ENCODE data around the gene WNT3A.
A peak's percentile ranks its signal among the peaks of the same experiment; 100 is the strongest.

WNT3A gene

GRCh38 chr1:228063251-228064191 is 56.7 kb downstream of the WNT3A start:
- peaks cover 5% of the 10 kb centered on the region for H3K36me3 Mint-ChIP-seq (ENCODE audit: insufficient read depth)
- peaks cover 25 to 73% of the 10 kb centered on the region in 2 donors for H3K27me3 Mint-ChIP-seq
- no peak overlapping the region for H3K4me3 Mint-ChIP-seq
- no peak overlapping the region for H3K27ac Mint-ChIP-seq
- DNase-seq (no peak), ATAC-seq (replicated peaks) (no peak)
- H3K9me3 Mint-ChIP-seq: no peaks in the 10 kb centered on the region
- H3K4me1 Mint-ChIP-seq (ENCODE audit: low read depth in 2 of 2): peaks cover 8 to 9% of the 10 kb centered on the region in 2 donors

GRCh38 chr1:228064296-228064695 is 57.5 kb downstream of the WNT3A start:
- Mint-ChIP-seq H3K36me3 (ENCODE audit: insufficient read depth) (peaks cover 5% of the 10 kb centered on the region), H3K27me3 (peaks cover 25 to 71% of the 10 kb centered on the region in 2 donors), H3K9me3 (no peaks in the 10 kb centered on the region), H3K4me1 (ENCODE audit: low read depth in 2 of 2) (peaks cover 8 to 9% of the 10 kb centered on the region in 2 donors), H3K4me3 (no peak overlapping the region), H3K27ac (no peak overlapping the region)
- ATAC-seq (replicated peaks) (no peak), DNase-seq (no peak)

- ATAC-seq (replicated peaks) (no peak), DNase-seq (no peak)
- H3K4me1 Mint-ChIP-seq (ENCODE audit: low read depth in 2 of 2): peaks cover 8 to 9% of the 10 kb centered on the region in 2 donors
- H3K27me3 Mint-ChIP-seq: peaks cover 25 to 71% of the 10 kb centered on the region in 2 donors
- H3K9me3 Mint-ChIP-seq: no peaks in the 10 kb centered on the region
- peaks cover 5% of the 10 kb centered on the region for H3K36me3 Mint-ChIP-seq (ENCODE audit: insufficient read depth)
- no peak overlapping the region for H3K27ac Mint-ChIP-seq
- H3K4me3 Mint-ChIP-seq: no peak overlapping the region
Measured at GRCh38 chr1:228064741-228065542, 58.1 kb downstream of the WNT3A start.

GRCh38 chr1:228065543-228066347 is 58.9 kb downstream of the WNT3A start:
- ATAC-seq (replicated peaks): no peak
- DNase-seq: no peak
- H3K4me1 Mint-ChIP-seq (ENCODE audit: low read depth in 2 of 2): peaks cover 6% of the 10 kb centered on the region in 2 donors
- no peaks in the 10 kb centered on the region for H3K9me3 Mint-ChIP-seq
- H3K27ac Mint-ChIP-seq: no peak overlapping the region
- H3K4me3 Mint-ChIP-seq: no peak overlapping the region
- H3K27me3 Mint-ChIP-seq: peaks cover 23 to 68% of the 10 kb centered on the region in 2 donors
- peaks cover 5% of the 10 kb centered on the region for H3K36me3 Mint-ChIP-seq (ENCODE audit: insufficient read depth)

- no peaks in the 10 kb centered on the region for H3K4me1 Mint-ChIP-seq (ENCODE audit: low read depth in 2 of 2)
- ATAC-seq (replicated peaks) (no peak), DNase-seq (no peak)
- H3K36me3 Mint-ChIP-seq (ENCODE audit: insufficient read depth): peaks cover 3% of the 10 kb centered on the region
- H3K27ac Mint-ChIP-seq: no peak overlapping the region
- H3K4me3 Mint-ChIP-seq: no peak overlapping the region
- H3K9me3 Mint-ChIP-seq: no peaks in the 10 kb centered on the region
- H3K27me3 Mint-ChIP-seq: peaks cover 16 to 62% of the 10 kb centered on the region in 2 donors
Measured at GRCh38 chr1:228066416-228066815, 59.6 kb downstream of the WNT3A start.

GRCh38 chr1:228066891-228067654 is 60.3 kb downstream of the WNT3A start:
- ATAC-seq (replicated peaks): no peak
- peaks cover 2% of the 10 kb centered on the region for H3K36me3 Mint-ChIP-seq (ENCODE audit: insufficient read depth)

GRCh38 chr1:228068359-228068758 is 61.6 kb downstream of the WNT3A start:
- H3K27me3 Mint-ChIP-seq: peaks cover 10 to 42% of the 10 kb centered on the region in 2 donors

More at GRCh38 chr1:228066891-228067654, 60.3 kb downstream of the WNT3A start:
- H3K4me3 Mint-ChIP-seq: no peak overlapping the region
- DNase-seq: no peak
- no peak overlapping the region for H3K27ac Mint-ChIP-seq
- no peaks in the 10 kb centered on the region for H3K9me3 Mint-ChIP-seq
- peaks cover 15 to 55% of the 10 kb centered on the region in 2 donors for H3K27me3 Mint-ChIP-seq
- peaks cover 0 to 3% of the 10 kb centered on the region in 2 donors for H3K4me1 Mint-ChIP-seq (ENCODE audit: low read depth in 2 of 2)

GRCh38 chr1:228070173-228070572 is 63.4 kb downstream of the WNT3A start:
- H3K9me3 Mint-ChIP-seq: no peaks in the 10 kb centered on the region
- no peak for ATAC-seq (replicated peaks)
- H3K4me1 Mint-ChIP-seq (ENCODE audit: low read depth in 2 of 2): peaks cover 10 to 15% of the 10 kb centered on the region in 2 donors

More at GRCh38 chr1:228068359-228068758, 61.6 kb downstream of the WNT3A start:
- ATAC-seq (replicated peaks) (no peak), DNase-seq (no peak)
- H3K9me3 Mint-ChIP-seq: no peaks in the 10 kb centered on the region
- peaks cover 5 to 10% of the 10 kb centered on the region in 2 donors for H3K4me1 Mint-ChIP-seq (ENCODE audit: low read depth in 2 of 2)
- H3K27ac Mint-ChIP-seq: no peak overlapping the region
- H3K4me3 Mint-ChIP-seq: no peak overlapping the region
- H3K36me3 Mint-ChIP-seq (ENCODE audit: insufficient read depth): peaks cover 2% of the 10 kb centered on the region

GRCh38 chr1:228070851-228071250 is 64.1 kb downstream of the WNT3A start:
- Mint-ChIP-seq H3K4me3 (no peak overlapping the region), H3K4me1 (ENCODE audit: low read depth in 2 of 2) (peaks cover 11 to 15% of the 10 kb centered on the region in 2 donors), H3K27me3 (peaks cover 10 to 19% of the 10 kb centered on the region in 2 donors), H3K9me3 (no peaks in the 10 kb centered on the region), H3K27ac (no peak overlapping the region), H3K36me3 (ENCODE audit: insufficient read depth) (peaks cover 7% of the 10 kb centered on the region)
- DNase-seq: no peak
- ATAC-seq (replicated peaks): no peak

More at GRCh38 chr1:228070173-228070572, 63.4 kb downstream of the WNT3A start:
- H3K36me3 Mint-ChIP-seq (ENCODE audit: insufficient read depth): peaks cover 7% of the 10 kb centered on the region
- peaks cover 10 to 26% of the 10 kb centered on the region in 2 donors for H3K27me3 Mint-ChIP-seq
- DNase-seq: no peak
- H3K4me3 Mint-ChIP-seq: no peak overlapping the region
- H3K27ac Mint-ChIP-seq: no peak overlapping the region

- peaks cover 11 to 16% of the 10 kb centered on the region in 2 donors for H3K4me1 Mint-ChIP-seq (ENCODE audit: low read depth in 2 of 2)
Measured at GRCh38 chr1:228071839-228072657, 65.2 kb downstream of the WNT3A start.

GRCh38 chr1:228072658-228073043 is 65.9 kb downstream of the WNT3A start:
- Mint-ChIP-seq H3K9me3 (no peaks in the 10 kb centered on the region), H3K36me3 (ENCODE audit: insufficient read depth) (peaks cover 5% of the 10 kb centered on the region), H3K4me1 (ENCODE audit: low read depth in 2 of 2) (peaks cover 13 to 22% of the 10 kb centered on the region in 2 donors), H3K4me3 (no peak overlapping the region), H3K27me3 (peaks cover 0 to 1% of the 10 kb centered on the region in 2 donors), H3K27ac (no peak overlapping the region)
- DNase-seq (no peak), ATAC-seq (replicated peaks) (no peak)

More at GRCh38 chr1:228071839-228072657, 65.2 kb downstream of the WNT3A start:
- peak; percentile 40 for ATAC-seq (replicated peaks)
- H3K4me3 Mint-ChIP-seq: no peak overlapping the region
- DNase-seq: no peak
- no peak overlapping the region for H3K27ac Mint-ChIP-seq
- peaks cover 7% of the 10 kb centered on the region for H3K36me3 Mint-ChIP-seq (ENCODE audit: insufficient read depth)
- H3K27me3 Mint-ChIP-seq: peaks cover 1 to 7% of the 10 kb centered on the region in 2 donors
- no peaks in the 10 kb centered on the region for H3K9me3 Mint-ChIP-seq
